GM12873 (cell line): ENCODE results near the gene TTLL5.

ENCODE experiments used
- CTCF ChIP-seq: IDR thresholded peaks from 2 replicates; pipeline ENCODE4 v1.5.1; 2012; ENCODE audit warnings: low read depth, mild to moderate bottlenecking, moderate library complexity, low read length, control low read depth; ENCODE audit not compliant: insufficient read depth; ENCODE audit errors: missing control alignments

TTLL5 gene

GRCh38 chr14:75970989-75971388 lies 309.9 kb downstream of the TTLL5 start:
- TF ChIP-seq CTCF, result no peak

DNA sequence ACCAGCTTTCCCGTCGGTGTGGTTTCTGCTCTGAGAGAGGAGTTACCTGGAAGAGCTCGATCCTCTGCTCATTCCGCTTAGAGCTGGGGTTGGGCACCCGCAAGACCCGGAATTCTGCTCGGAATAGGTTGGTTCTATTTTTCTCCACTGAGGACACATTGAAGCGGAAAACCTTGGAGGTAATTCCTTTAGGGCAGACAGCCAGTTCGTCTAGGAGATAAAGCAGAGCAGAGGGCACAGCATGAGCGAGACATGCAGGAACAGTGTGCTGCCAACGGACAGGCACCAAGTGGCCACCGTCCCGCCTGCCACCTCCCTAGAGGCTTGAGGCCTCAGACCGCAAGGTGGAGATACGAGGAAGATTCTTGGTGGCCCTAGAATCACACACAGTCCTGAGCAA lies 310.5 kb downstream of the TTLL5 start:
- TF ChIP-seq CTCF, result no peak

GRCh38 chr14:75972801-75973421 lies 311.9 kb downstream of the TTLL5 start:
- TF ChIP-seq CTCF, result no peak

DNA sequence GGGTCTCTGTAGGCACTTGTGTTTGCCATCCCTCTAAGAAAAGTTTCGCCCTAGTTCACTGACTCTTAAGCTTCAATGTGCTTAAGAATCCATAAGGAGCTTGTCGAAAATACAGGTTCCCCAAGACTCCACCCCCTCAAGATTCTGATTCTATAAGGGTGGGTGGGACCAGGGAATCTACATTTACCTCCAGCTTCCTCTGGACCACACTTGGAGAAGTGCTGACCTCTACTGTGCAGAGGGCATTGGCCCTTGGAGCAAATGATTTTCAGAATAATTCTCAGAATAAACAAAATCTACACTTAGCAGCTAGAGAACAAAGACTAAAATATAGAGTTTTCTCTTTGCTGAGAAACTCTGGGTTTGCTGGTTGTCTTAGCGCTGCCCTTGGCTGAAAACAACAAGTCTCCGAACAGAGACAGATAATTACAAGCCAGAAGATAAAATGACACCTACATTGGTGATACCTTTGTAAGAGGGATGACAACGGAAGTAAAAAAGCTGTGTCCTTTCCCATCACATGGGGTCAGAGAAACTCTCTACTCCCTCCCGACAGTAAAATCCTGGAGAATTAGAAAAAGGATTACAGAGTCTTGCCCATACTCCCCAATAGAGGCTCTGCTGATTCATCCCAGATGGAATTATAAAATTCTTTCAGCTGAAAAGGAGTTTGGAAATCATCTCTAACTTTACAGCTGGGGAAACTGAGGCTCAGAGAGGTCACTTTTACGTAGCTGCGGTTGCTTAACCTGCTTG lies 316.0 kb downstream of the TTLL5 start:
- no peak for TF ChIP-seq CTCF

DNA sequence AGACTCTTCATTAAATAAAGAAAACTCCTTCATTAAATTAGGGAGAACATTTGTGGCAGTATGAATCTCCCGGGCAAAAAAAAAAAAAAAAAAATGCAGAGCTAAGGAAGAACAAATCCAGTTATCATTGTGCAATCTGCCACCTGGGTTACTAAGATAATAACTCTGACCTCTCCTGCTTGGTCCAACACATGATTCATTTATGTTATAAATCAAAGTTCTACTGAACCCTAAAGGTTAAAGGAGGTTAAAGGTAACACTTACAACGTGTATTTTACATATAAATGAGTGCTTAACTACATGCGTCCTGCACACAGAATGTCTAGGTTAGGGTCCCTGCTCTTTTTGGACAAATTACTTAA lies 316.5 kb downstream of the TTLL5 start:
- TF ChIP-seq CTCF, result no peak

GRCh38 chr14:75978249-75978731 lies 317.2 kb downstream of the TTLL5 start:
- TF ChIP-seq CTCF, result no peak

DNA sequence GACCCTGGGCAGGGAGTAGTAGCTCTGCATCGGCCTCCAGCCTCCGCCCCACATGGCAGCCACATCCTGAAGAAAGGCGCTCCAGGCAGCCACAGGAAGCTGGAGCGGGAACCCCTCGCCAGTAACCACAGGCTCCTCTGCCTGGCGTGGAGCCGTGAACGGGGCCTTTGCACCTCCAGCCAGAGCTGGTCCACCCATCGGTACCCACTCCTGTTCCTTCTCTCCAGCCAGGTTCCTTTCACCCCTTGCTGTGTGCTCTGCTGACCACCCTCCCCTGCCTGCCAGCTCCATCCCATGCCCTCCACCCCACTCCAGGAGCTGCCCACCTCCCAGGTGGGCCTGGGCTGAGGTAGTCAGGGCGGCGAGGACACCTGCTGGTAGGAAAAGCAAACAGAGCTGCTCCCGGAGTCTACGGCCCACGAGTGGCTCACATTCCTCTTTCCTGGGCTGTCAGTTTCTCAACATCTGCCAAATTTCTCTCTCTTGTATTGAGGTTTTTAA lies 318.1 kb downstream of the TTLL5 start:
- TF ChIP-seq CTCF, result peak; percentile 68
